ENCODE results near the gene OBP2B.
"Not testable (repeated sequence)": the region's sequence is repeated elsewhere in the genome, so short reads cannot be mapped to it uniquely, and the experiment has no call there.

Gene OBP2B

GRCh38 chr9:133234577-133235322 is 25.7 kb upstream of the OBP2B start:
- H3K4me1 Mint-ChIP-seq (ENCODE audit: low read depth) = peaks cover 12% of the 10 kb centered on the region
- H3K27me3 Mint-ChIP-seq (ENCODE audit: low read depth) = peaks cover 7% of the 10 kb centered on the region
- no peak overlapping the region for H3K4me3 Mint-ChIP-seq
- no peak for DNase-seq (ENCODE audit: low spot score)
- H3K9me3 Mint-ChIP-seq = no peaks in the 10 kb centered on the region
- H3K36me3 Mint-ChIP-seq (ENCODE audit: low read depth) = no peaks in the 10 kb centered on the region
- H3K27ac Mint-ChIP-seq = no peak overlapping the region

- no peak overlapping the region for H3K4me3 Mint-ChIP-seq
- H3K27ac Mint-ChIP-seq = no peak overlapping the region
- H3K9me3 Mint-ChIP-seq = no peaks in the 10 kb centered on the region
- no peaks in the 10 kb centered on the region for H3K36me3 Mint-ChIP-seq (ENCODE audit: low read depth)
- DNase-seq (ENCODE audit: low spot score) = no peak
- H3K4me1 Mint-ChIP-seq (ENCODE audit: low read depth) = peaks cover 6% of the 10 kb centered on the region
- peaks cover 7% of the 10 kb centered on the region for H3K27me3 Mint-ChIP-seq (ENCODE audit: low read depth)
These were observed 24.8 kb upstream of the OBP2B start for GRCh38 chr9:133233681-133234432.

GRCh38 chr9:133231934-133232568 is 23.0 kb upstream of the OBP2B start:
- H3K27me3 Mint-ChIP-seq (ENCODE audit: low read depth); H3K4me1 Mint-ChIP-seq (ENCODE audit: low read depth); H3K9me3 Mint-ChIP-seq; H3K36me3 Mint-ChIP-seq (ENCODE audit: low read depth); H3K27ac Mint-ChIP-seq; DNase-seq (ENCODE audit: low spot score); H3K4me3 Mint-ChIP-seq: not testable (repeated sequence)

- not testable (repeated sequence) for H3K36me3 Mint-ChIP-seq (ENCODE audit: low read depth); H3K9me3 Mint-ChIP-seq; H3K4me3 Mint-ChIP-seq; H3K4me1 Mint-ChIP-seq (ENCODE audit: low read depth); H3K27ac Mint-ChIP-seq; H3K27me3 Mint-ChIP-seq (ENCODE audit: low read depth); DNase-seq (ENCODE audit: low spot score)
These were observed 21.5 kb upstream of the OBP2B start for GRCh38 chr9:133230514-133230913.

GRCh38 chr9:133230093-133230492 is 21.0 kb upstream of the OBP2B start:
- Mint-ChIP-seq H3K27ac (no peak overlapping the region), H3K36me3 (ENCODE audit: low read depth) (no peaks in the 10 kb centered on the region), H3K9me3 (no peaks in the 10 kb centered on the region), H3K27me3 (ENCODE audit: low read depth) (no peaks in the 10 kb centered on the region), H3K4me1 (ENCODE audit: low read depth) (no peaks in the 10 kb centered on the region), H3K4me3 (no peak overlapping the region)
- no peak for DNase-seq (ENCODE audit: low spot score)

- not testable (repeated sequence) for H3K9me3 Mint-ChIP-seq; H3K4me1 Mint-ChIP-seq (ENCODE audit: low read depth); H3K36me3 Mint-ChIP-seq (ENCODE audit: low read depth); H3K27ac Mint-ChIP-seq; H3K27me3 Mint-ChIP-seq (ENCODE audit: low read depth); H3K4me3 Mint-ChIP-seq; DNase-seq (ENCODE audit: low spot score)
These were observed 19.6 kb upstream of the OBP2B start for GRCh38 chr9:133228474-133229193.

GRCh38 chr9:133227996-133228395 is 18.9 kb upstream of the OBP2B start:
- not testable (repeated sequence) for H3K36me3 Mint-ChIP-seq (ENCODE audit: low read depth); H3K27me3 Mint-ChIP-seq (ENCODE audit: low read depth); DNase-seq (ENCODE audit: low spot score); H3K4me3 Mint-ChIP-seq; H3K4me1 Mint-ChIP-seq (ENCODE audit: low read depth); H3K27ac Mint-ChIP-seq; H3K9me3 Mint-ChIP-seq

- no peaks in the 10 kb centered on the region for H3K4me1 Mint-ChIP-seq (ENCODE audit: low read depth)
- no peaks in the 10 kb centered on the region for H3K36me3 Mint-ChIP-seq (ENCODE audit: low read depth)
- H3K9me3 Mint-ChIP-seq = no peaks in the 10 kb centered on the region
- no peak overlapping the region for H3K4me3 Mint-ChIP-seq
- no peak overlapping the region for H3K27ac Mint-ChIP-seq
- H3K27me3 Mint-ChIP-seq (ENCODE audit: low read depth) = peaks cover 3% of the 10 kb centered on the region
- no peak for DNase-seq (ENCODE audit: low spot score)
These were observed 18.3 kb upstream of the OBP2B start for GRCh38 chr9:133227242-133227860.

GRCh38 chr9:133226219-133227171 is 17.4 kb upstream of the OBP2B start:
- H3K27me3 Mint-ChIP-seq (ENCODE audit: low read depth) = peaks cover 3% of the 10 kb centered on the region
- no peak overlapping the region for H3K27ac Mint-ChIP-seq
- H3K4me3 Mint-ChIP-seq = no peak overlapping the region
- no peak for DNase-seq (ENCODE audit: low spot score)
- no peaks in the 10 kb centered on the region for H3K36me3 Mint-ChIP-seq (ENCODE audit: low read depth)
- H3K9me3 Mint-ChIP-seq = no peaks in the 10 kb centered on the region
- no peaks in the 10 kb centered on the region for H3K4me1 Mint-ChIP-seq (ENCODE audit: low read depth)

- Mint-ChIP-seq H3K9me3 (no peaks in the 10 kb centered on the region), H3K27ac (no peak overlapping the region), H3K27me3 (ENCODE audit: low read depth) (peaks cover 5% of the 10 kb centered on the region), H3K4me1 (ENCODE audit: low read depth) (no peaks in the 10 kb centered on the region), H3K4me3 (no peak overlapping the region), H3K36me3 (ENCODE audit: low read depth) (no peaks in the 10 kb centered on the region)
- no peak for DNase-seq (ENCODE audit: low spot score)
These were observed 16.3 kb upstream of the OBP2B start for GRCh38 chr9:133225171-133226011.

GRCh38 chr9:133224762-133225161 is 15.7 kb upstream of the OBP2B start:
- H3K27ac Mint-ChIP-seq = no peak overlapping the region
- H3K4me3 Mint-ChIP-seq = no peak overlapping the region
- no peaks in the 10 kb centered on the region for H3K4me1 Mint-ChIP-seq (ENCODE audit: low read depth)
- H3K27me3 Mint-ChIP-seq (ENCODE audit: low read depth) = peaks cover 5% of the 10 kb centered on the region
- H3K9me3 Mint-ChIP-seq = no peaks in the 10 kb centered on the region
- no peaks in the 10 kb centered on the region for H3K36me3 Mint-ChIP-seq (ENCODE audit: low read depth)
- DNase-seq (ENCODE audit: low spot score) = no peak

- H3K4me1 Mint-ChIP-seq (ENCODE audit: low read depth); H3K36me3 Mint-ChIP-seq (ENCODE audit: low read depth); H3K9me3 Mint-ChIP-seq; H3K27me3 Mint-ChIP-seq (ENCODE audit: low read depth); H3K4me3 Mint-ChIP-seq; DNase-seq (ENCODE audit: low spot score); H3K27ac Mint-ChIP-seq: not testable (repeated sequence)
These were observed 14.2 kb upstream of the OBP2B start for GRCh38 chr9:133223159-133223756.

Measured in T-helper 2 cell treated with Interferon-gamma antibody and Interleukin-4, amounts not matched to agents 5 μg/mL and 100 μg/mL, for 36 hours (primary cell).